GM18499 (cell line): ENCODE measurements around the gene PIAS1.
"Not testable (repeated sequence)": the region's sequence is repeated elsewhere in the genome, so short reads cannot be mapped to it uniquely, and the experiment has no call there.

Source experiments
- ATAC-seq: cut with Tn5 transposase; IDR thresholded peaks from one replicate; pipeline ENCODE4 v1.9.1; 2021; ENCODE audit warnings: moderate number of reproducible peaks; ENCODE audit not compliant: insufficient read depth, unreplicated experiment

The PIAS1 gene

DNA sequence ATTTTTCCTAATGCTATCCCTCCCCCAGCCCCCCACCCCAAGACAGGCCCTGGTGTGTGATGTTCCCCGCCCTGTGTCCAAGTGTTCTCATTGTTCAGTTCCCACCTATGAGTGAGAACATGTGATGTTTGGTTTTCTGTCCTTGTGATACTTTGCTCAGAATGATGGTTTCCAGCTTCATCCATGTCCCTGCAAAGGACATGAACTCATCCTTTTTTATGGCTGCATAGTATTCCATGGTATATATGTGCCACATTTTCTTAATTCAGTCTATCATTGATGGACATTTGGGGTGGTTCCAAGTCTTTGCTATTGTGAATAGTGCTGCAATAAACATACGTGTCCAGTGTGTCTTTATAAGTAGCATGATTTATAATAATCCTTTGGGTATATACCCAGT is 117.9 kb downstream of the PIAS1 start:
- ATAC-seq = not testable (repeated sequence)

DNA sequence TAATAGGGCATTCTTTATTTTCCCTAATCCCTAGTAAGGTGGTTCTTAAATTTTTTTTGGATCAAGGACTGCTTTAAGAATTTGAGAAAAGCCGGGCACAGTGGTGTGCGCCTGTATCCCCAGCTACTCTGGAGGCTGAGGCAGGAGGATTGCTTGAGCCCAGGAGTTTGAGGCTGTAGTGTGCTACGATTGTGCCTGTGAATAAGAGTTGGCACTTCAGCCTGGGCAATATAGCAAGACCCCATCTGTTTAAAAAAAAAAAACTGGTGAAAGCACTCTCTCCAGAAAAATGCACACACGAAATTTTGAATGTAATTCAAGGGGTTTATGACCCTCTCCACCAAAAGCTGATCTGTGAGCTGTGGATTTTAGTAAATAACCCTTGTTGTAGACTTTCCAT is 119.0 kb downstream of the PIAS1 start:
- no peak for ATAC-seq

GRCh38 chr15:68175526-68175925 is 121.4 kb downstream of the PIAS1 start:
- ATAC-seq = no peak

DNA sequence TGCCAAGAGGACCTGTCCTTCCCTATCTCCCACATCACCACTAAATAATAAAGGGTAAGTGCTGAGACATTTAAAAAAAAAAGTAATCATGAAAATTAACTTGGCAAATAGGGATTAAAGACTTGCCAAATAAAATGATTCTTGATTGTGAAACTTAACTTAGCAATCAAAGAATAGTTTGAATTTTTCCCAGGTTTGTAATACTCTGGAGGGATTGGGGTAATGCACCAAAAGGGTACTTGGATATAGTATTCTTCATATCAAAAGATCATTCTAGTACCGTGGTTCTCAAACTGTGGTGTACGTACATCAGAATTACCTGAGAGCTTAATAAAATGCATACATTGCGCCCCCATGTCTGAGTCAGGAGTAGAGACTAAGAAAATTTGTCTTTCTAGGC is 122.5 kb downstream of the PIAS1 start:
- ATAC-seq = no peak

DNA sequence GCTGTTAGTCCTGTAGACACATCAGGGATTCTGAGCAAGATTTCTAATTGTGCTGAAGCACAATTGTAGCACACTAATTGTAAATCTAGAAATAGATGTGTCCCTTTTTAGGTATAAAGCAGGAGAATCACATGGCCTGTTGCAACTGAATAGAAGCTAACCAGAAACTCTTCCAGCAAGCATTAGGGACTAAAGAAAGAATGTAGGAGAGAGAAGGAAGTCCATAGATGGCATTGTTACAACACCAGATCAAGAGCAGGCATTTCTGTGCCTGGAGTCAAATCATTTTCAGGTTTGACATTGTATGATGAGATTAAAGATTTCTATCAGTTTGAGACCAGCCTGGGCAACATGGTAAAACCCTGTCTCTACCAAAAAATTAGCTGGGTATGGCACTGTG is 123.6 kb downstream of the PIAS1 start:
- no peak for ATAC-seq

DNA sequence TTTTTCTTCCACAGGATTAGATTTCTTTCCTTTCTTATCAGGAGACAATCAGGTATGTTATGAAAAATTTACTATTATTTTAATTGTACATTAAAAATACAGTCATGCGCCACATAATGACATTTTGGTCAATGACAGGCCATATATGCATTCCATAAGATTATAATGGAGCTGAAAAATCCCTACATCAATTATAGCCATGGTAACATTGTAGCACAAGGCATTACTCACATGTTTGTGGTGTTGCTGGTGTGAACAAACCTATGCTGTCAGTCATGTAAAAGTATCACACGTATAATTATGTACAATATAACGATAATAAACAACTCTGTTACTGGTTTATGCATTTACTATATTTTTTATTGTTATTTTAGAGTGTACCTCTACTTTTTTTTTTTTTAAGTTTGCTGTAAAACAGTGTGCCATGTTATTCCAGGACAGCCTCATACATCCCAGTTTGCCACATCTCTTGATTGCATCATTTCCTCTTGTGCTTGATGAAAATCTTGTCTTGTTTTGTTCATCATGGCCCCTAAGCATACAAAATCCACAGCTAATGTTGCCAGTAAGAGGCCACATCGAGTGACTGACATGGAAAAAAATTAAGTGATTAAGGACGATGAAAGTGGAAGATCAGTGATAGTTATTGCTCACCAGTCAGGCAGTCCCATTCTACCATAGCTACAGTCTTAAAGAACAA is 129.7 kb downstream of the PIAS1 start:
- no peak for ATAC-seq

DNA sequence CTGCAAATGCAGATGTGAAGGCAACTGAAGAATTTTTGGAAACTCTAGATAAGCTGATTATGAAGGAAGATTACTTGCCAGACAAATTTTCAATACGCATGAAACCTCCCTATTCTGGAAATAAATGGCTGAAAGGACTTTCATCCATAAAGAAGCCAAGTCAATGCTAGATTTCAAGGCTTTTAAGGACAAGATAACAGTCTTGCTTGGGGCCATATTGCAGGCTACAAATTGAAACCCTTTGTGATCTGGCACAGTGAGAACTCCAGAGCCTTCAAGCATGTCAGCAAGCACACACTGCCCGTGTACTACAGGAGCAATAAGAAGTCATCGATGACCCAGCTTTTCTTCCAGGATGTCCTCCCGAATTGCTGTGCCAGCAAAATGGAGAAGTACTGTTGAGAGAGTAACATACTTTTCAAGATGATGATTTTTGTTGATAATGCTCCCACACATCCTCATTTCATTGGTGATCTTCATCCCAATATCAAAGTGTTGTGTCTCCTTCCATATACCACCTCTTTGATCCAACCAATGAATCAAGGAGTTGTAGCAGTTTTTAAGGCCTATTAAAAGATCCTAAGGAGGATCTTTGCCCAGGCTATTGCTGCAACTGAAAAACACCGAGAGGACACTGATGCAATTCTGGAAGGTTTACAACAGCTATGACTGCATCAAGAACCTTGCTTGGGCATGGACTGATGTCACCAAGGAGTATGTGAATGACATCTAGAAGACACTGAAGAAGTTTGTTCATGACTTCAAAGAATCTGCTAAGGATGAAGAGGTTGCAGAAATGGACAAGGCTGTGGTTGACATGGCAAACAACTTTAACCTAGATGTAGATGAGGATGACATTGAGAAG is 130.7 kb downstream of the PIAS1 start:
- ATAC-seq = no peak

- no peak for ATAC-seq
Measured at GRCh38 chr15:68186671-68187397, 132.7 kb downstream of the PIAS1 start.

DNA sequence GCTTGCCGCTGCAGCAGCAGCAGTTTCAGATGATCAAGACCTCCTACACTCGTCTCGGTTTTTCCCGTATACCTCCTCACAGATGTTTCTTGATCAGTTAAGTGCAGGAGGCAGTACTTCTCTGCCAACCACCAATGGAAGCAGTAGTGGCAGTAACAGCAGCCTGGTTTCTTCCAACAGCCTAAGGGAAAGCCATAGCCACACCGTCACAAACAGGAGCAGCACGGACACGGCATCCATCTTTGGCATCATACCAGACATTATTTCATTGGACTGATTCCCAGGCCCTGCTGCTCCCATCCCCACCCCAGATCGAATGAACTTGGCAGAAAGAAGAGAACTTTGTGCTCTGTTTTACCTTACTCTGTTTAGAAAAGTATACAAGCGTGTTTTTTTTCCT is 133.4 kb downstream of the PIAS1 start:
- no peak for ATAC-seq

DNA sequence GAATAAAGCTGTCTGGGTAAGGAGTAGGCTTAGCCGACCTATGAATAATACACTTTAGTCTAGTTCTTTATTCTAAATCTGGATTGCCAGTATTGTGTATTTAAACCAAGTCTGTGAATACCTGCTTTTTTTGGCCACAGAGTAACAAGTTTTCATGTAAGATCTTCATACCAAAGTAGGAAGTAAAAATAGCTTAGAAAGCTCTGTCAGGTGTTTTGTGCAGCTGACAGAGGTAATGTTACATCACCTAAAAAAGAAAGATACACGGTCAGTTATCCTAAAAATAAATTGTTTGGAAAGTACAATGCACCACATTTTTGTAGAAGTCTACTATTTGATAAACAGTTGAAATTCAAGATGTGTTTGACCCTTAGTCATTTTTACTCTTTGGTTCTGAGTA is 134.5 kb downstream of the PIAS1 start:
- no peak for ATAC-seq

GRCh38 chr15:68190048-68190447 is 135.9 kb downstream of the PIAS1 start:
- no peak for ATAC-seq

- no peak for ATAC-seq
Measured at GRCh38 chr15:68191555-68191954, 137.4 kb downstream of the PIAS1 start.

GRCh38 chr15:68192117-68192516 is 138.0 kb downstream of the PIAS1 start:
- no peak for ATAC-seq

GRCh38 chr15:68192804-68193486 is 138.8 kb downstream of the PIAS1 start:
- no peak for ATAC-seq

DNA sequence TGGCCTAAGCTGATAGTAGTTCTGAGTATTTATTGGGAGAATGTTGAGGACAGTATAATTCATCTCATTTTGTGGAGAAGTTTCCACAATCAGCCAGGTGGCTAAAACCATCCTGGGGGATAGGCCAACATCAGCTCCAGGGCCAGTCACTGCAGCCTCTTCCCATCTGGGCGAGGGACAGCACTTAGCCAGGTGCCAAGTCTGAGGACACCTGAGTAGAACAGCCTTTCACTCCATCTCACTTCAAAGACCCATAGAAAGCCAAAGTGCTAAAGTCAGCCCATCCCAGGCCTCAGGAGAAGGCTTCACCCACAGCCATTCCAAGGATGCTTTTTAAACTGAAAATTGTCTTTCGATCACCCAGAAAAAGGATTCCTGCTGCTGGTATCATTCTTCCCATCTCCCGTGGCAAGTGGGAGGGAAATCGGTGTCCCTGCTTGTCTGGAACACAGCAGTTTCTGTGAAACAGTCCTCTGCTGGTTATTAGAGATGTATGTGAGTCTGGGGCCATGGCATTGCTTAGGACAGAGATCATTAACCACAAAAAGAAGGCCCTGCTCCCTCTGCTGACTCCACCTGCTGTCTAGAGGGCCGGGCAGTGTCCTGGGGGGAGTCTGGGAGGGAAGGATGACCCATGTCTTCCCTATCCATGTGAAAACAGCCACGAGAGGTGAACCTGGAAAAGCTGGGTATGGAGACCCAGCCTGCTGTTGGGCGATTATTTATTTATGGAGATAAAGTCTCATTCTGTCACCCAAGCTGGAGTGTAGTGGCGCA is 141.4 kb downstream of the PIAS1 start:
- no peak for ATAC-seq

- no peak for ATAC-seq
Measured at GRCh38 chr15:68196445-68197169, 142.5 kb downstream of the PIAS1 start.

DNA sequence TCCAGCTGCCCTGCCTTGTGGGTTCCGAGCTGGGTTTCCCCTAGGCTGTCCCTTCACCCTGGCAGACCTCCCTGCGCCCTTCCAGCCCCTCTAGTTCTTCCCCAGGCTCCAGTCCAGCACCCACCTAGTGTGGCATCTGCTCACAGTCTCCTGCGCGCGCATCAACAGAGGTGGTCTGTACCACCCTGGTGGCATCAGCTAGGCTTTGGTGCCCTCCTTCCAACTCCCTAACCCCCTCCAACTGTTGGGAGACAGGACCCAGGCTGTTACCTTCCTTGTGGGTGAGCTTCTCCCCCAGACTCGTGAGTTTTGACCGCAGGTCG is 143.0 kb downstream of the PIAS1 start:
- ATAC-seq = no peak

- ATAC-seq = no peak
Measured at GRCh38 chr15:68197661-68198437, 143.7 kb downstream of the PIAS1 start.

GRCh38 chr15:68199340-68199739 is 145.2 kb downstream of the PIAS1 start:
- no peak for ATAC-seq
